C4-2B (cell line): ENCODE data around the gene KLHDC1.

Source experiments
- ZFX ChIP-seq: fragments of 450-650 bp; IDR thresholded peaks from 2 replicates; pipeline ENCODE4 v1.6.1; 2017
- TF ChIP-seq, protein P1 (sequence below): fragments of 450-650 bp; conservative IDR thresholded peaks from 2 replicates; pipeline ENCODE4 v1.5.1; 2017; ENCODE audit warnings: mild to moderate bottlenecking

DNA sequence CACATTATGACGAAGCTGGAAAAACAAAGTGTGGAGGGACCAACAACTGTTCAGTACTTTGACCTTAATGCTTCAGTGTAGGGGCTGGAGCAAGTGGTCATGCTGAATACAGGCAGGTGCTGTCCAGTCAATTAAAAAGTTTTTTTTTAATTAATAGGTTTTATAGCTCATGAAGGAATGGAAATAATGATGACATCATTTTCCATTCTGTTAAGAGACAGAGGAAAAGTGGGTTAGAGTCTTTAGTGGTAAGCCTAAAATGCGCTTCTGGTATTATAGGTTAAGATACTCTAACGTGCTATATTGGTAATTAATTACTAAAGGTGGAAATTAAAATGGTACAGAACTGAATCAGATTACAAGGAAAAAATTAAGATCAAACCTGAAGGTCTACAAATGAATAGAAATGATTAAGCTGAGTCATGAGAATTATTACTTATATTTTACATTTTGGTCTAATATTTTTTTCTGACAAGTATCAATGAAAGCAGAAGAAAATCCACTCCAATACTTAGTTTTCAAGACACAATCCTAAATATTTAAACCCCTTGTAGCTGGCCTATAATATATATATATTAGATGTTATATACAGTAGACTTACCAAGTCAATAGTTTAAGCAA, 90.6 kb downstream of the KLHDC1 start:
- TF ChIP-seq, protein P1, sequence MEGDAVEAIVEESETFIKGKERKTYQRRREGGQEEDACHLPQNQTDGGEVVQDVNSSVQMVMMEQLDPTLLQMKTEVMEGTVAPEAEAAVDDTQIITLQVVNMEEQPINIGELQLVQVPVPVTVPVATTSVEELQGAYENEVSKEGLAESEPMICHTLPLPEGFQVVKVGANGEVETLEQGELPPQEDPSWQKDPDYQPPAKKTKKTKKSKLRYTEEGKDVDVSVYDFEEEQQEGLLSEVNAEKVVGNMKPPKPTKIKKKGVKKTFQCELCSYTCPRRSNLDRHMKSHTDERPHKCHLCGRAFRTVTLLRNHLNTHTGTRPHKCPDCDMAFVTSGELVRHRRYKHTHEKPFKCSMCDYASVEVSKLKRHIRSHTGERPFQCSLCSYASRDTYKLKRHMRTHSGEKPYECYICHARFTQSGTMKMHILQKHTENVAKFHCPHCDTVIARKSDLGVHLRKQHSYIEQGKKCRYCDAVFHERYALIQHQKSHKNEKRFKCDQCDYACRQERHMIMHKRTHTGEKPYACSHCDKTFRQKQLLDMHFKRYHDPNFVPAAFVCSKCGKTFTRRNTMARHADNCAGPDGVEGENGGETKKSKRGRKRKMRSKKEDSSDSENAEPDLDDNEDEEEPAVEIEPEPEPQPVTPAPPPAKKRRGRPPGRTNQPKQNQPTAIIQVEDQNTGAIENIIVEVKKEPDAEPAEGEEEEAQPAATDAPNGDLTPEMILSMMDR, result no peak
- TF ChIP-seq ZFX, result no peak
